Smooth muscle cell (in vitro differentiated cells): ENCODE results near the gene TMX1. TPM values are rescaled to one million over a fixed set of nuclear protein-coding genes. Genes with fewer than 3 reads are reported as not detected.
A peak's percentile ranks its signal among the peaks of the same experiment; 100 is the strongest.

Source experiments
- DNase-seq: peaks from one replicate; lab custom pipeline; 2025; ENCODE audit not compliant: unreplicated experiment; lab: John Stamatoyannopoulos, UW
- H2AFZ ChIP-seq: fragments of 200-600 bp; sonication (generic); 2 replicates; pipeline ENCODE4 v1.6.0; 2016; ENCODE audit warnings: antibody characterized with exemption, low read depth, mild to moderate bottlenecking
- H3F3A ChIP-seq: fragments of 200-600 bp; sonication (generic); 2 replicates; pipeline ENCODE4 v1.6.0; 2017; ENCODE audit warnings: antibody characterized with exemption, low read depth
- H3K27ac ChIP-seq: fragments of 200-600 bp; sonication (generic); 2 replicates; pipeline ENCODE4 v1.5.1; 2016; ENCODE audit warnings: low read depth, mild to moderate bottlenecking
- H3K27me3 ChIP-seq: fragments of 200-600 bp; sonication (generic); 2 replicates; pipeline ENCODE4 v1.6.1; 2016; ENCODE audit warnings: low read depth, mild to moderate bottlenecking
- H3K36me3 ChIP-seq: fragments of 200-600 bp; sonication (generic); 2 replicates; pipeline ENCODE4 v1.5.1; 2016; ENCODE audit warnings: low read depth
- H3K4me1 ChIP-seq: fragments of 200-600 bp; sonication (generic); 2 replicates; pipeline ENCODE4 v1.5.1; 2016; ENCODE audit warnings: low read depth
- H3K4me2 ChIP-seq: fragments of 200-600 bp; sonication (generic); 2 replicates; pipeline ENCODE4 v1.6.0; 2016; ENCODE audit warnings: mild to moderate bottlenecking
- H3K4me3 ChIP-seq: fragments of 200-600 bp; sonication (generic); 2 replicates; pipeline ENCODE4 v1.5.1; 2016; ENCODE audit warnings: mild to moderate bottlenecking
- H3K79me2 ChIP-seq: fragments of 200-600 bp; sonication (generic); 2 replicates; pipeline ENCODE4 v1.6.0; 2016; ENCODE audit warnings: low read depth, mild to moderate bottlenecking
- H3K9ac ChIP-seq: fragments of 200-600 bp; sonication (generic); 2 replicates; pipeline ENCODE4 v1.6.0; 2016; ENCODE audit warnings: low read depth
- H3K9me3 ChIP-seq: fragments of 200-600 bp; sonication (generic); replicated peaks from 2 replicates; pipeline ENCODE4 v1.5.1; 2016; ENCODE audit warnings: low read depth
- H4K20me1 ChIP-seq: fragments of 200-600 bp; sonication (generic); 2 replicates; pipeline ENCODE4 v1.6.0; 2016; ENCODE audit warnings: low read depth
- WGBS: methylation state at CpG from one replicate; pipeline ENCODE4 v1.1.7; 2016; ENCODE audit warnings: low lambda C conversion rate; 5-methylcytosine and 5-hydroxymethylcytosine counted together
- polyA plus RNA-seq: library from polyadenylated mRNA; unstranded; fragments of >200 nt; fragmentation: Nextera tagmentation; extraction: Ambion mirVana; gene quantifications from 2 replicates; pipeline ENCODE4 v1.2.1, GENCODE V29; 2016
- total RNA-seq: library from RNA; depleted of rRNA; stranded (reverse); fragments of >200 nt; gene quantifications from 2 replicates; pipeline ENCODE4 v1.2.3, GENCODE V29; 2014
- TF ChIP-seq, protein P1 (sequence below): fragments of 200-600 bp; sonication (generic); IDR thresholded peaks from 2 replicates; pipeline ENCODE4 v1.5.1; 2017; ENCODE audit warnings: borderline replicate concordance, mild to moderate bottlenecking, antibody characterized with exemption; ENCODE audit not compliant: insufficient read depth, poor library complexity, severe bottlenecking

TMX1 gene
- total and polyA plus RNA-seq, 2 experiments from 2014 or later, result 31.3 to 58.5 TPM

- H3K9ac ChIP-seq, result no peak overlapping the region
- H3K4me2 ChIP-seq, result no peak overlapping the region
- H2AFZ ChIP-seq, result no peak overlapping the region
- no peak for DNase-seq
- no peaks in the 10 kb centered on the region for H4K20me1 ChIP-seq
- TF ChIP-seq, protein P1, sequence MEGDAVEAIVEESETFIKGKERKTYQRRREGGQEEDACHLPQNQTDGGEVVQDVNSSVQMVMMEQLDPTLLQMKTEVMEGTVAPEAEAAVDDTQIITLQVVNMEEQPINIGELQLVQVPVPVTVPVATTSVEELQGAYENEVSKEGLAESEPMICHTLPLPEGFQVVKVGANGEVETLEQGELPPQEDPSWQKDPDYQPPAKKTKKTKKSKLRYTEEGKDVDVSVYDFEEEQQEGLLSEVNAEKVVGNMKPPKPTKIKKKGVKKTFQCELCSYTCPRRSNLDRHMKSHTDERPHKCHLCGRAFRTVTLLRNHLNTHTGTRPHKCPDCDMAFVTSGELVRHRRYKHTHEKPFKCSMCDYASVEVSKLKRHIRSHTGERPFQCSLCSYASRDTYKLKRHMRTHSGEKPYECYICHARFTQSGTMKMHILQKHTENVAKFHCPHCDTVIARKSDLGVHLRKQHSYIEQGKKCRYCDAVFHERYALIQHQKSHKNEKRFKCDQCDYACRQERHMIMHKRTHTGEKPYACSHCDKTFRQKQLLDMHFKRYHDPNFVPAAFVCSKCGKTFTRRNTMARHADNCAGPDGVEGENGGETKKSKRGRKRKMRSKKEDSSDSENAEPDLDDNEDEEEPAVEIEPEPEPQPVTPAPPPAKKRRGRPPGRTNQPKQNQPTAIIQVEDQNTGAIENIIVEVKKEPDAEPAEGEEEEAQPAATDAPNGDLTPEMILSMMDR, result no peak
- no peaks in the 10 kb centered on the region for H3K9me3 ChIP-seq
- H3K27me3 ChIP-seq, result no peaks in the 10 kb centered on the region
- no peak overlapping the region for H3K27ac ChIP-seq
- H3F3A ChIP-seq, result no peaks in the 10 kb centered on the region
- H3K4me1 ChIP-seq, result no peaks in the 10 kb centered on the region
- no peak overlapping the region for H3K4me3 ChIP-seq
- WGBS, result 95% methylated on average over 4 of the region's 4 CpGs
- H3K36me3 ChIP-seq, result no peaks in the 10 kb centered on the region
- H3K79me2 ChIP-seq, result no peaks in the 10 kb centered on the region
These were observed 51.0 kb downstream of the TMX1 start for GRCh38 chr14:51291016-51291415.

DNA sequence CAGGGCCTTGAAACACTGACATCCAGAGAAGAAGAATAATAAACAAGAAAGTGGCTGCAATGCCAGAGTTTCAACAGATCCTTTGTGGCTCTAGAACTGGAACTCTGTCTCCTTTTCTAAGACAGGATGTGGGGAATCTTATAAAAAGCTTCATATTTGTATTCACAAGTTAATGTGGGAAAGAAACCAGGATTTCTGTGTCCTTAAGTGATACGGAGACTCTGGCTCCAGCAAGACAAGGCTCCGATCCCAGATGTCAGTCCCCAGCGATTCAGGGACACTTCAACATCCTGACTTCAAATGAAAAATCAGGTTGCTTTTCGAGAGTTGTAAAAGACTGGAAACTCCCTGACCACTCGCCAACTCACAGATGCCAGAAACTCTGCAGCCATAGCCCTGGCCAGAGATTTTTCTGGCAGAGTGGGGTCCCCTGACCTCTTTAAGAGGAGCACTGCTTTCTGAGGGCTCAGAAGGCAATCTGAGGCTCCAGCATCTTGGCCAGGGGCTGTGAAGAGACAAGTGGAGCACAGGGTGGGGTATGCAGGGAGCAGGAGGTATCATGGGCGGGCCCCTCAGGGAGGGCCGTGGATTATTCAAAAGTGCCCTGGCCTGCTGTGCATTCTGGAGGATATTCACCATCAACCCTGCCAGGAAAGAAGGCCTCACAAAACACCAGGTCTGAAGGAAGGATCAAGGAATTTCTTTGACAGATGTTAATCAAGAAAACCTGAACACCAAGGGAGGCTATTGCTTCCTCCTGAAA is 53.3 kb downstream of the TMX1 start:
- Histone ChIP-seq H3K4me2 (peak overlapping the region; percentile 25), H3K9ac (peak overlapping the region; percentile 30)
- no peak for DNase-seq

GRCh38 chr14:51293912-51294389 is 53.9 kb downstream of the TMX1 start:
- Histone ChIP-seq H3K27me3 (no peaks in the 10 kb centered on the region), H3K9ac (peak overlapping the region; percentile 30), H3K4me1 (no peaks in the 10 kb centered on the region), H3K79me2 (no peaks in the 10 kb centered on the region), H3K36me3 (no peaks in the 10 kb centered on the region), H3F3A (no peaks in the 10 kb centered on the region), H3K9me3 (no peaks in the 10 kb centered on the region), H3K4me2 (peak overlapping the region; percentile 25), H4K20me1 (no peaks in the 10 kb centered on the region), H3K4me3 (no peak overlapping the region), H2AFZ (no peak overlapping the region), H3K27ac (peak overlapping the region; percentile 86)
- 83% methylated on average over 6 of the region's 6 CpGs for WGBS
- DNase-seq, result no peak
- TF ChIP-seq, protein P1, result no peak

More for the DNA sequence above, 53.3 kb downstream of the TMX1 start:
- Histone ChIP-seq H3K4me3 (no peak overlapping the region), H3K4me1 (no peaks in the 10 kb centered on the region), H3K79me2 (no peaks in the 10 kb centered on the region), H4K20me1 (no peaks in the 10 kb centered on the region), H3K27ac (peak overlapping the region; percentile 86), H3K9me3 (no peaks in the 10 kb centered on the region), H3K36me3 (no peaks in the 10 kb centered on the region), H2AFZ (peak overlapping the region; percentile 73), H3K27me3 (no peaks in the 10 kb centered on the region), H3F3A (no peaks in the 10 kb centered on the region)
- 46% methylated on average over 7 of the region's 7 CpGs for WGBS
- TF ChIP-seq, protein P1, result no peak
